AG04450 (cell line): ENCODE results near the gene REV3L. TPM values are rescaled to one million over a fixed set of nuclear protein-coding genes. Genes with fewer than 3 reads are reported as not detected.

Experiments
- CTCF ChIA-PET: fragments of 300-600, 350-600 bp; formaldehyde crosslinking; extraction: SDS; loops from one replicate; lab custom pipeline; 2022; ENCODE audit warnings: antibody characterized with exemption, inconsistent platforms; lab: Charles Lee
- POLR2A ChIA-PET: fragments of 350-600 bp; formaldehyde crosslinking; extraction: SDS; loops from one replicate; lab custom pipeline; 2021; ENCODE audit warnings: antibody characterized with exemption, inconsistent platforms; lab: Yijun Ruan, JAX
- DNase-seq: peaks from one replicate; pipeline ENCODE4 v3.0.0-alpha.2; 2011; ENCODE audit warnings: low read depth, low spot score
- H3K27ac ChIP-seq: one replicate; pipeline ENCODE4 v1.5.1; 2012; ENCODE audit warnings: low read depth, low read length, control low read depth
- H3K27me3 ChIP-seq: one replicate; pipeline ENCODE4 v1.6.0; 2012; ENCODE audit warnings: low read length; ENCODE audit not compliant: control insufficient read depth, insufficient read depth
- H3K4me3 ChIP-seq: 2 replicates; pipeline ENCODE4 v1.5.1; 2011; ENCODE audit warnings: mild to moderate bottlenecking, low read depth, low read length, control low read depth
- H3K9me3 ChIP-seq: 2 replicates; pipeline ENCODE4 v1.5.1; 2012; ENCODE audit warnings: low read length; ENCODE audit not compliant: control insufficient read depth, insufficient read depth
- polyA plus RNA-seq: library from polyadenylated mRNA; depleted of rRNA; stranded (reverse); fragments of >200 nt; gene quantifications from 2 replicates; pipeline ENCODE4 v1.2.3, GENCODE V29; 2011; rRNA removed
- TF ChIP-seq, protein P1 (sequence below): IDR thresholded peaks from 2 replicates; pipeline ENCODE4 v1.5.1; 2011; ENCODE audit warnings: low read depth, low read length, control low read depth, inconsistent platforms

REV3L gene
- polyA plus RNA-seq, 1 experiment, result 38.4 TPM

- H3K9me3 ChIP-seq, result no peaks in the 10 kb centered on the region; the same call in 1 of the 2 replicates
- TF ChIP-seq, protein P1, sequence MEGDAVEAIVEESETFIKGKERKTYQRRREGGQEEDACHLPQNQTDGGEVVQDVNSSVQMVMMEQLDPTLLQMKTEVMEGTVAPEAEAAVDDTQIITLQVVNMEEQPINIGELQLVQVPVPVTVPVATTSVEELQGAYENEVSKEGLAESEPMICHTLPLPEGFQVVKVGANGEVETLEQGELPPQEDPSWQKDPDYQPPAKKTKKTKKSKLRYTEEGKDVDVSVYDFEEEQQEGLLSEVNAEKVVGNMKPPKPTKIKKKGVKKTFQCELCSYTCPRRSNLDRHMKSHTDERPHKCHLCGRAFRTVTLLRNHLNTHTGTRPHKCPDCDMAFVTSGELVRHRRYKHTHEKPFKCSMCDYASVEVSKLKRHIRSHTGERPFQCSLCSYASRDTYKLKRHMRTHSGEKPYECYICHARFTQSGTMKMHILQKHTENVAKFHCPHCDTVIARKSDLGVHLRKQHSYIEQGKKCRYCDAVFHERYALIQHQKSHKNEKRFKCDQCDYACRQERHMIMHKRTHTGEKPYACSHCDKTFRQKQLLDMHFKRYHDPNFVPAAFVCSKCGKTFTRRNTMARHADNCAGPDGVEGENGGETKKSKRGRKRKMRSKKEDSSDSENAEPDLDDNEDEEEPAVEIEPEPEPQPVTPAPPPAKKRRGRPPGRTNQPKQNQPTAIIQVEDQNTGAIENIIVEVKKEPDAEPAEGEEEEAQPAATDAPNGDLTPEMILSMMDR, result no peak
- H3K4me3 ChIP-seq, result no peak overlapping the region
- H3K27me3 ChIP-seq, result no peaks in the 10 kb centered on the region
- CTCF ChIA-PET, result interaction anchor here (0.7 kb wide), 1 partner anchor 56 kb away, joined by 3 read pairs; no protein-coding TSS in a partner anchor
- POLR2A ChIA-PET, result no interaction called here
- H3K27ac ChIP-seq, result no peak overlapping the region
- DNase-seq, result no peak
Measured at GRCh38 chr6:111254779-111255166, 228.2 kb downstream of the REV3L start.

- ChIA-PET CTCF (interaction anchor here (0.7 to 1.5 kb wide), 2 partner anchors 56 to 244 kb away, joined by 3 read pairs; no protein-coding TSS in a partner anchor), POLR2A (no interaction called here)
- no peak for DNase-seq
- H3K9me3 ChIP-seq, result no peaks in the 10 kb centered on the region; the same call in 1 of the 2 replicates
- no peak overlapping the region for H3K27ac ChIP-seq
- TF ChIP-seq, protein P1, result no peak
- no peak overlapping the region for H3K4me3 ChIP-seq
- H3K27me3 ChIP-seq, result no peaks in the 10 kb centered on the region
Measured at GRCh38 chr6:111254004-111254778, 228.8 kb downstream of the REV3L start.

GRCh38 chr6:111252726-111253125, 230.3 kb downstream of the REV3L start:
- ChIA-PET POLR2A (no interaction called here), CTCF (interaction anchor here (0.9 to 1.5 kb wide), 2 partner anchors 242 to 790 kb away, joined by 3 read pairs; no protein-coding TSS in a partner anchor)
- no peak overlapping the region for H3K27ac ChIP-seq
- H3K9me3 ChIP-seq, result no peaks in the 10 kb centered on the region
- no peak for DNase-seq
- TF ChIP-seq, protein P1, result no peak
- no peak overlapping the region for H3K4me3 ChIP-seq
- H3K27me3 ChIP-seq, result no peaks in the 10 kb centered on the region

GRCh38 chr6:111250791-111251354, 232.1 kb downstream of the REV3L start:
- no peak overlapping the region for H3K27ac ChIP-seq
- DNase-seq, result no peak
- ChIA-PET CTCF (interaction anchor here (1.9 kb wide), 1 partner anchor 8 kb away, joined by 16 read pairs; a partner anchor contains a TSS), POLR2A (no interaction called here)
- TF ChIP-seq, protein P1, result no peak
- no peak overlapping the region for H3K4me3 ChIP-seq
- no peaks in the 10 kb centered on the region for H3K27me3 ChIP-seq
- no peaks in the 10 kb centered on the region for H3K9me3 ChIP-seq

Other genes starting within 250 kb of the REV3L start
- gene TRAF3IP2, start 122.7 kb upstream of the REV3L start, polyA plus RNA-seq, result 17.2 and 21.6 TPM in 2 replicates